GM12878 (cell line): ENCODE data around the gene PDILT. TPM values are rescaled to one million over a fixed set of nuclear protein-coding genes. Genes with fewer than 3 reads are reported as not detected.

ENCODE experiments used
- ATAC-seq: fragments of 200-7000 bp; cut with Tn5 transposase; 3 replicates; pipeline ENCODE4 v1.9.1; 2020; ENCODE audit warnings: mild to moderate bottlenecking, moderate library complexity
- BruUV-seq: library from RNA; stranded (reverse); fragments of 400-500 nt; replicated peaks from 2 replicates; lab custom pipeline; 2021; lab: Mats Ljungman, UMichigan
- CTCF ChIA-PET: fragments of 300-600 bp; sonication (Branson Sonifier 250); formaldehyde crosslinking; extraction: SDS; loops from one replicate; lab custom pipeline; 2021; ENCODE audit warnings: inconsistent platforms; lab: Yijun Ruan, JAX
- POLR2A ChIA-PET: fragments of 350-600 bp; formaldehyde crosslinking; extraction: SDS; loops from one replicate; lab custom pipeline; 2021; ENCODE audit warnings: inconsistent platforms; lab: Charles Lee
- RAD21 ChIA-PET: fragments of 300-600 bp; sonication (Branson Sonifier 250); formaldehyde crosslinking; loops from one replicate; lab custom pipeline; 2023; ENCODE audit warnings: antibody characterized with exemption; ENCODE audit not compliant: unreplicated experiment; lab: Charles Lee
- SMC1A ChIA-PET: fragments of 300-600 bp; sonication (Branson Sonifier 250); formaldehyde crosslinking; loops from one replicate; lab custom pipeline; 2023; ENCODE audit not compliant: unreplicated experiment, uncharacterized antibody; lab: Charles Lee
- DNase-seq: peaks from one replicate; pipeline ENCODE4 v3.0.0-alpha.2; 2011; ENCODE audit warnings: low read depth, low spot score
- FAIRE-seq: peaks from 3 replicates; lab custom pipeline; 2011; peaks lifted over from hg19 to GRCh38; lab: Jason Lieb, UNC
- H2AFZ ChIP-seq: 2 replicates; pipeline ENCODE4 v1.6.0; 2011; ENCODE audit warnings: low read depth, low read length, control low read depth; ENCODE audit not compliant: control insufficient read depth
- H3K27ac ChIP-seq: 2 replicates; pipeline ENCODE4 v1.5.1; 2011; ENCODE audit warnings: control low read depth; ENCODE audit not compliant: control insufficient read depth, insufficient read depth
- H3K27me3 ChIP-seq, 2 experiments: replicated peaks in 1 of 2; 2 replicates each; pipeline versions ENCODE4 v1.6.0 to v1.6.1; 2011; ENCODE audit warnings: low read length in 1 of 2; ENCODE audit not compliant: control insufficient read depth in 2 of 2, insufficient read depth in 2 of 2
- H3K36me3 ChIP-seq, 2 experiments: 2 replicates each; pipeline ENCODE4 v1.5.1; 2011; ENCODE audit warnings: low read length in 1 of 2; ENCODE audit not compliant: control insufficient read depth in 2 of 2, insufficient read depth in 2 of 2
- H3K4me1 ChIP-seq: 2 replicates; pipeline ENCODE4 v1.6.1; 2011; ENCODE audit warnings: mild to moderate bottlenecking, low read length, moderate library complexity, mixed read lengths; ENCODE audit not compliant: control insufficient read depth, insufficient read depth
- H3K4me2 ChIP-seq: 2 replicates; pipeline ENCODE4 v1.6.0; 2011; ENCODE audit warnings: control low read depth; ENCODE audit not compliant: control insufficient read depth, insufficient read depth
- H3K4me3 ChIP-seq: fragments of 200-600 bp; sonication (generic); 2 replicates; pipeline ENCODE4 v1.5.1; 2016
- H3K79me2 ChIP-seq: 2 replicates; pipeline ENCODE4 v1.6.0; 2011; ENCODE audit warnings: low read length; ENCODE audit not compliant: control insufficient read depth, insufficient read depth
- H3K9ac ChIP-seq: 2 replicates; pipeline ENCODE4 v1.8.0; 2011; ENCODE audit warnings: low read length, control low read depth, mixed read lengths; ENCODE audit not compliant: control insufficient read depth, insufficient read depth
- H3K9me3 ChIP-seq: replicated peaks from 3 replicates; pipeline ENCODE4 v1.5.1; 2011; ENCODE audit warnings: mild to moderate bottlenecking, low read length; ENCODE audit not compliant: control insufficient read depth, insufficient read depth
- H4K20me1 ChIP-seq: 2 replicates; pipeline ENCODE4 v1.6.0; 2011; ENCODE audit not compliant: control insufficient read depth, insufficient read depth
- ATF3 ChIP-seq: IDR thresholded peaks from 2 replicates; pipeline ENCODE4 v1.6.1; 2011; ENCODE audit warnings: low read depth, mild to moderate bottlenecking, low read length, moderate library complexity, borderline replicate concordance; ENCODE audit errors: extremely low read depth
- BCLAF1 ChIP-seq: fragments of 450-650 bp; IDR thresholded peaks from 2 replicates; pipeline ENCODE4 v1.6.1; 2017; ENCODE audit warnings: antibody characterized with exemption, mild to moderate bottlenecking, moderate library complexity
- KLF5 ChIP-seq: fragments of 450-650 bp; IDR thresholded peaks from 2 replicates; pipeline ENCODE4 v1.6.1; 2014; ENCODE audit warnings: mild to moderate bottlenecking; ENCODE audit not compliant: partially characterized antibody
- NFYB ChIP-seq: IDR thresholded peaks from 2 replicates; pipeline ENCODE4 v1.6.1; 2011; ENCODE audit warnings: low read depth, mild to moderate bottlenecking, low read length, improper control_type of control experiment, moderate library complexity; ENCODE audit not compliant: insufficient read depth
- SMC3 ChIP-seq: IDR thresholded peaks from 2 replicates; pipeline ENCODE4 v1.6.1; 2011; ENCODE audit warnings: low read length, improper control_type of control experiment, borderline replicate concordance
- SREBF2 ChIP-seq: IDR thresholded peaks from 2 replicates; pipeline ENCODE4 v1.6.1; 2012; ENCODE audit warnings: mild to moderate bottlenecking, low read length
- WRNIP1 ChIP-seq: IDR thresholded peaks from 2 replicates; pipeline ENCODE4 v1.6.1; 2011; ENCODE audit warnings: low read depth, low read length, improper control_type of control experiment, borderline replicate concordance
- WGBS: methylation state at CpG from one replicate; pipeline ENCODE4 v1.1.6; 2016; ENCODE audit warnings: low lambda C conversion rate; ENCODE audit not compliant: insufficient replicate concordance, insufficient coverage; ENCODE audit errors: missing lambda C conversion rate; 5-methylcytosine and 5-hydroxymethylcytosine counted together
- in situ Hi-C: fragments of 300-500 bp; cut with MboI; formaldehyde crosslinking; loops from 9 replicates; pipeline ENCODE4 v1.14.3; 2018; ENCODE audit warnings: mixed read lengths
- intact Hi-C: fragments of 100-400 bp; cut with micrococcal nuclease; formaldehyde crosslinking; loops from one replicate; pipeline ENCODE4 v1.14.2; 2022; ENCODE audit not compliant: unreplicated experiment
- polyA plus RNA-seq, 11 experiments: library from polyadenylated mRNA; depleted of rRNA in 4 of 11; unstranded in 6 of 11; stranded (reverse) in 5 of 11; fragments of >200 nt; fragmentation: Nextera tagmentation in 4 of 11; fragmentation: Illumina TruSeq in 1 of 11; extraction: Ambion mirVana in 4 of 11; extraction: Trizol in 1 of 11; gene quantifications; 1 replicate in 1 of 11; 2 replicates in 10 of 11; pipeline versions ENCODE4 v1.2.1 to v1.2.3, GENCODE V29; 2011 to 2016; ENCODE audit warnings: inconsistent platforms in 2 of 11, missing spikeins in 2 of 11, low read depth in 1 of 11
- total RNA-seq, 4 experiments: library from RNA; depleted of rRNA in 3 of 4; stranded (reverse); fragments of >200 nt in 3 of 4; fragmentation: Illumina TruSeq in 1 of 4; extraction: Trizol in 1 of 4; gene quantifications; 2 replicates each; pipeline versions ENCODE4 v1.2.1 to v1.2.3, GENCODE V29; 2013 to 2021

Gene PDILT
- total and polyA plus RNA-seq, 10 of the 15 experiments (the other 5 are each of a cell fraction or from before 2014, with no cell fraction given): not detected

GRCh38 chr16:20314575-20314974 is 90.0 kb downstream of the PDILT start:
- Histone ChIP-seq H2AFZ (no peak overlapping the region), H4K20me1 (no peaks in the 10 kb centered on the region), H3K27me3 (no peaks in the 10 kb centered on the region), H3K9ac (no peak overlapping the region), H3K79me2 (no peaks in the 10 kb centered on the region), H3K27ac (no peak overlapping the region), H3K4me3 (no peak overlapping the region), H3K4me2 (no peak overlapping the region), H3K36me3 (no peaks in the 10 kb centered on the region), H3K4me1 (no peaks in the 10 kb centered on the region), H3K9me3 (no peaks in the 10 kb centered on the region)
- no peak for FAIRE-seq
- ATAC-seq: no peak
- ChIA-PET POLR2A (no interaction called here), SMC1A (interaction anchor here (1.3 kb wide), 1 partner anchor 14 kb away, joined by 4 read pairs; no protein-coding TSS in a partner anchor), RAD21 (interaction anchor here (0.7 to 1.0 kb wide), 2 partner anchors 397 to 571 kb away, joined by 3 to 4 read pairs; no protein-coding TSS in a partner anchor), CTCF (interaction anchor here (0.9 to 1.7 kb wide), 2 partner anchors 9 to 14 kb away, joined by 3 to 4 read pairs; no protein-coding TSS in a partner anchor)
- intact Hi-C loops (no loop called here), in situ Hi-C loops (no loop called here)
- DNase-seq: no peak
- WGBS: 34% methylated on average over 3 of the region's 3 CpGs
- no peak for TF ChIP-seq SMC3
- no peak for TF ChIP-seq SREBF2
- TF ChIP-seq BCLAF1: no peak
- no TSS peak for BruUV-seq

GRCh38 chr16:20313741-20314140 is 90.8 kb downstream of the PDILT start:
- CTCF ChIA-PET: interaction anchor here (3.3 kb wide), 1 partner anchor 13 kb away, joined by 19 read pairs; no protein-coding TSS in a partner anchor

More at GRCh38 chr16:20313741-20314140, 90.8 kb downstream of the PDILT start:
- no peak overlapping the region for H2AFZ ChIP-seq
- no peak overlapping the region for H3K27ac ChIP-seq
- DNase-seq (no peak), ATAC-seq (no peak), FAIRE-seq (no peak)
- H3K9me3 ChIP-seq: no peaks in the 10 kb centered on the region
- H3K4me3 ChIP-seq: no peak overlapping the region
- H3K4me2 ChIP-seq: no peak overlapping the region
- no TSS peak for BruUV-seq
- 13% methylated on average over 3 of the region's 3 CpGs for WGBS
- no peaks in the 10 kb centered on the region for H4K20me1 ChIP-seq
- ChIA-PET SMC1A (no interaction called here), POLR2A (no interaction called here), RAD21 (no interaction called here)
- in situ Hi-C loops: no loop called here
- H3K36me3 ChIP-seq: no peaks in the 10 kb centered on the region
- intact Hi-C loops: no loop called here
- no peaks in the 10 kb centered on the region for H3K27me3 ChIP-seq
- H3K4me1 ChIP-seq: no peaks in the 10 kb centered on the region
- H3K79me2 ChIP-seq: no peaks in the 10 kb centered on the region
- no peak overlapping the region for H3K9ac ChIP-seq
- TF ChIP-seq SREBF2 (no peak), KLF5 (no peak), WRNIP1 (no peak), ATF3 (no peak), NFYB (0 out of 2 replicates have a peak, but pooled peaks have one; percentile 18)
